ENCODE results near the gene MGAM2. TPM values are rescaled to one million over a fixed set of nuclear protein-coding genes. Genes with fewer than 3 reads are reported as not detected.

Gene MGAM2
- total RNA-seq, 1 donor from 2014 or later = 0.15 TPM

- Mint-ChIP-seq H3K27me3 (ENCODE audit: unreplicated experiment) (peaks cover 7% of the 10 kb centered on the region), H3K27ac (ENCODE audit: unreplicated experiment) (no peak overlapping the region), H3K36me3 (ENCODE audit: low read depth, unreplicated experiment) (no peaks in the 10 kb centered on the region), H3K4me1 (ENCODE audit: unreplicated experiment) (peaks cover 4% of the 10 kb centered on the region), H3K9me3 (ENCODE audit: unreplicated experiment) (no peaks in the 10 kb centered on the region), H3K4me3 (ENCODE audit: unreplicated experiment) (no peak overlapping the region)
- DNase-seq (ENCODE audit: low spot score) = no peak
- TF ChIP-seq, protein P1, sequence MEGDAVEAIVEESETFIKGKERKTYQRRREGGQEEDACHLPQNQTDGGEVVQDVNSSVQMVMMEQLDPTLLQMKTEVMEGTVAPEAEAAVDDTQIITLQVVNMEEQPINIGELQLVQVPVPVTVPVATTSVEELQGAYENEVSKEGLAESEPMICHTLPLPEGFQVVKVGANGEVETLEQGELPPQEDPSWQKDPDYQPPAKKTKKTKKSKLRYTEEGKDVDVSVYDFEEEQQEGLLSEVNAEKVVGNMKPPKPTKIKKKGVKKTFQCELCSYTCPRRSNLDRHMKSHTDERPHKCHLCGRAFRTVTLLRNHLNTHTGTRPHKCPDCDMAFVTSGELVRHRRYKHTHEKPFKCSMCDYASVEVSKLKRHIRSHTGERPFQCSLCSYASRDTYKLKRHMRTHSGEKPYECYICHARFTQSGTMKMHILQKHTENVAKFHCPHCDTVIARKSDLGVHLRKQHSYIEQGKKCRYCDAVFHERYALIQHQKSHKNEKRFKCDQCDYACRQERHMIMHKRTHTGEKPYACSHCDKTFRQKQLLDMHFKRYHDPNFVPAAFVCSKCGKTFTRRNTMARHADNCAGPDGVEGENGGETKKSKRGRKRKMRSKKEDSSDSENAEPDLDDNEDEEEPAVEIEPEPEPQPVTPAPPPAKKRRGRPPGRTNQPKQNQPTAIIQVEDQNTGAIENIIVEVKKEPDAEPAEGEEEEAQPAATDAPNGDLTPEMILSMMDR (IDR thresholded peaks at IDR 0.05; ENCODE audit: unreplicated experiment) = no peak
Observed at GRCh38 chr7:142085428-142085827, 26.1 kb upstream of the MGAM2 start.

GRCh38 chr7:142088022-142088714, 23.4 kb upstream of the MGAM2 start:
- H3K4me3 Mint-ChIP-seq (ENCODE audit: unreplicated experiment) = no peak overlapping the region
- TF ChIP-seq, protein P1 (IDR thresholded peaks at IDR 0.05; ENCODE audit: unreplicated experiment) = no peak

GRCh38 chr7:142089035-142089434, 22.5 kb upstream of the MGAM2 start:
- no peak overlapping the region for H3K4me3 Mint-ChIP-seq (ENCODE audit: unreplicated experiment)

More at GRCh38 chr7:142088022-142088714, 23.4 kb upstream of the MGAM2 start:
- H3K36me3 Mint-ChIP-seq (ENCODE audit: low read depth, unreplicated experiment) = no peaks in the 10 kb centered on the region
- H3K27ac Mint-ChIP-seq (ENCODE audit: unreplicated experiment) = no peak overlapping the region
- no peaks in the 10 kb centered on the region for H3K4me1 Mint-ChIP-seq (ENCODE audit: unreplicated experiment)
- H3K9me3 Mint-ChIP-seq (ENCODE audit: unreplicated experiment) = no peaks in the 10 kb centered on the region
- H3K27me3 Mint-ChIP-seq (ENCODE audit: unreplicated experiment) = peaks cover 4% of the 10 kb centered on the region
- no peak for DNase-seq (ENCODE audit: low spot score)

GRCh38 chr7:142091961-142092360, 19.6 kb upstream of the MGAM2 start:
- no peak overlapping the region for H3K27ac Mint-ChIP-seq (ENCODE audit: unreplicated experiment)
- H3K4me1 Mint-ChIP-seq (ENCODE audit: unreplicated experiment) = no peaks in the 10 kb centered on the region
- H3K27me3 Mint-ChIP-seq (ENCODE audit: unreplicated experiment) = peaks cover 4% of the 10 kb centered on the region

More at GRCh38 chr7:142089035-142089434, 22.5 kb upstream of the MGAM2 start:
- Mint-ChIP-seq H3K27me3 (ENCODE audit: unreplicated experiment) (peaks cover 5% of the 10 kb centered on the region), H3K27ac (ENCODE audit: unreplicated experiment) (no peak overlapping the region), H3K4me1 (ENCODE audit: unreplicated experiment) (no peaks in the 10 kb centered on the region), H3K36me3 (ENCODE audit: low read depth, unreplicated experiment) (no peaks in the 10 kb centered on the region), H3K9me3 (ENCODE audit: unreplicated experiment) (no peaks in the 10 kb centered on the region)
- TF ChIP-seq, protein P1 (IDR thresholded peaks at IDR 0.05; ENCODE audit: unreplicated experiment) = no peak
- no peak for DNase-seq (ENCODE audit: low spot score)

GRCh38 chr7:142094861-142095260, 16.7 kb upstream of the MGAM2 start:
- Mint-ChIP-seq H3K9me3 (ENCODE audit: unreplicated experiment) (no peaks in the 10 kb centered on the region), H3K4me3 (ENCODE audit: unreplicated experiment) (no peak overlapping the region), H3K27me3 (ENCODE audit: unreplicated experiment) (peaks cover 2% of the 10 kb centered on the region), H3K4me1 (ENCODE audit: unreplicated experiment) (no peaks in the 10 kb centered on the region), H3K36me3 (ENCODE audit: low read depth, unreplicated experiment) (no peaks in the 10 kb centered on the region), H3K27ac (ENCODE audit: unreplicated experiment) (no peak overlapping the region)
- no peak for DNase-seq (ENCODE audit: low spot score)
- TF ChIP-seq, protein P1 (IDR thresholded peaks at IDR 0.05; ENCODE audit: unreplicated experiment) = no peak

More at GRCh38 chr7:142091961-142092360, 19.6 kb upstream of the MGAM2 start:
- no peak for DNase-seq (ENCODE audit: low spot score)
- TF ChIP-seq, protein P1 (IDR thresholded peaks at IDR 0.05; ENCODE audit: unreplicated experiment) = no peak
- Mint-ChIP-seq H3K9me3 (ENCODE audit: unreplicated experiment) (no peaks in the 10 kb centered on the region), H3K36me3 (ENCODE audit: low read depth, unreplicated experiment) (no peaks in the 10 kb centered on the region), H3K4me3 (ENCODE audit: unreplicated experiment) (no peak overlapping the region)
